Measurements from ENCODE around the gene AMT.

- TF ChIP-seq, protein P1, sequence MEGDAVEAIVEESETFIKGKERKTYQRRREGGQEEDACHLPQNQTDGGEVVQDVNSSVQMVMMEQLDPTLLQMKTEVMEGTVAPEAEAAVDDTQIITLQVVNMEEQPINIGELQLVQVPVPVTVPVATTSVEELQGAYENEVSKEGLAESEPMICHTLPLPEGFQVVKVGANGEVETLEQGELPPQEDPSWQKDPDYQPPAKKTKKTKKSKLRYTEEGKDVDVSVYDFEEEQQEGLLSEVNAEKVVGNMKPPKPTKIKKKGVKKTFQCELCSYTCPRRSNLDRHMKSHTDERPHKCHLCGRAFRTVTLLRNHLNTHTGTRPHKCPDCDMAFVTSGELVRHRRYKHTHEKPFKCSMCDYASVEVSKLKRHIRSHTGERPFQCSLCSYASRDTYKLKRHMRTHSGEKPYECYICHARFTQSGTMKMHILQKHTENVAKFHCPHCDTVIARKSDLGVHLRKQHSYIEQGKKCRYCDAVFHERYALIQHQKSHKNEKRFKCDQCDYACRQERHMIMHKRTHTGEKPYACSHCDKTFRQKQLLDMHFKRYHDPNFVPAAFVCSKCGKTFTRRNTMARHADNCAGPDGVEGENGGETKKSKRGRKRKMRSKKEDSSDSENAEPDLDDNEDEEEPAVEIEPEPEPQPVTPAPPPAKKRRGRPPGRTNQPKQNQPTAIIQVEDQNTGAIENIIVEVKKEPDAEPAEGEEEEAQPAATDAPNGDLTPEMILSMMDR (conservative IDR thresholded peaks at IDR 0.05; ENCODE audit: low read length), result no peak
- no peak for TF ChIP-seq EZH2phosphoT487 (IDR thresholded peaks at IDR 0.05; ENCODE audit: borderline replicate concordance, low read depth, low read length)
Measured at GRCh38 chr3:49434731-49435130, 12.5 kb upstream of the AMT start.

All from OCI-LY7 (cell line).